ENCODE measurements around the gene CCDC141.
"Not testable (repeated sequence)": the region's sequence is repeated elsewhere in the genome, so short reads cannot be mapped to it uniquely, and the experiment has no call there.

Gene CCDC141

GRCh38 chr2:179037807-179038206, 12.1 kb downstream of the CCDC141 start:
- DNase-seq = no peak

- no peak for DNase-seq
Measured at GRCh38 chr2:179036353-179036905, 13.5 kb downstream of the CCDC141 start.

GRCh38 chr2:179031731-179032408, 18.1 kb downstream of the CCDC141 start:
- peak; percentile 74 to 78 for DNase-seq

- peak; percentile 43 to 56 for DNase-seq
Measured at GRCh38 chr2:179024445-179024844, 25.5 kb downstream of the CCDC141 start.

GRCh38 chr2:179022685-179023084, 27.3 kb downstream of the CCDC141 start:
- DNase-seq = no peak

- DNase-seq = no peak
Measured at GRCh38 chr2:179021258-179021657, 28.7 kb downstream of the CCDC141 start.

- DNase-seq = peak; percentile 48 to 66
Measured at GRCh38 chr2:179020156-179020750, 29.7 kb downstream of the CCDC141 start.

DNA sequence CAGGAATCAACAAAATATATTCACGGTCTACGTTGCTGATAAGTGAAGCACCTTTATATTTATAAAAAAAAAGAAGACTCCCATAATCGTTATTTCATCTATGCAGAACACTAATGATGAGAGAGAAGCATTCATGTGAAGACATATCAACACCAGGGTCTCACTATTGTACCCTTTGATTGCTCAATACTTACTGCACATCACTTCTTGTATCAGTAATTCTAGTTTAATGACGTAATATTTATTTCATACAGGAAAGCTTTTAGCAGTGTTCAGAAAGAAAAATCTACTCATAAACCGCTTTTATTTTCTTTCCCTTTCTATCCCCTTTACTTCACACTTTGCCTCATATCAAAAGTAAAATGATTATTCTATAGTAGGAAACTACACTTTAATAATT, 30.7 kb downstream of the CCDC141 start:
- no peak for DNase-seq

GRCh38 chr2:179017773-179018357, 32.1 kb downstream of the CCDC141 start:
- peak; percentile 76 to 84 for DNase-seq

DNA sequence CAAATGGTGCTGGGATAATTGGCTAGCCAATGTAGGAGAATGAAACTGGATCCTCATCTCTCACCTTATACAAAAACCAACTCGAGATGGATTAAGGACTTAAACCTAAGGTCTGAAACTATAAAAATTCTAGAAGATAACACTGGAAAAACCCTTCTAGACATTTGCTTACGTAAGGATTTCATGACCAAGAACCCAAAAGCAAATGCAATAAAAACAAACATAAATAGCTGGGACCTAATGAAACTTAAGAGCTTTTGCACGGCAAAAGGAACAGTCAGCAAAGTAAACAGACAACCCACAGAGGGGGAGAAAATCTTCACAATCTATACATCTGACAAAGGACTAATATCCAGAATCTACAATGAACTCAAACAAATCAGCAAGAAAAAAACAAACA, 35.7 kb downstream of the CCDC141 start:
- not testable (repeated sequence) for DNase-seq

DNA sequence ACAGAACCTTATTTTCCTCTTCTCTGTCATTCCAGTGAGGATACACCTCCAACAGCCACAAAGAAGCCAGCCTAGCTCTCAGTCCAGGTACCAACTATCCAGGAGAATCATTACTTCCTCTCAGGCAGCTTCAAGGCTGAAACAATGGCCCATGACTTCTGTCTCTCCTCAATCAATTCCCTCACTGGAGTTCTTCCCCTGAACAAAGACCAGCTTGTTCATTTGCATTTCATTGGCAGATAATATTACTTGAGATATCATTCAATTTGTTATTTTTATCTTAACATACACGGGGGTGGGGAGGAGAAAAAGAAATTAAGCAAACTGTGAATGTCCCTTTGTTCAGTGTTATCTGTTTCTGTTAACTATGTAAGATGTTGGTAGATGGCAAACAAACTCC, 44.0 kb downstream of the CCDC141 start:
- DNase-seq = no peak

- DNase-seq = no peak
Measured at GRCh38 chr2:178999476-178999875, 50.5 kb downstream of the CCDC141 start.

DNA sequence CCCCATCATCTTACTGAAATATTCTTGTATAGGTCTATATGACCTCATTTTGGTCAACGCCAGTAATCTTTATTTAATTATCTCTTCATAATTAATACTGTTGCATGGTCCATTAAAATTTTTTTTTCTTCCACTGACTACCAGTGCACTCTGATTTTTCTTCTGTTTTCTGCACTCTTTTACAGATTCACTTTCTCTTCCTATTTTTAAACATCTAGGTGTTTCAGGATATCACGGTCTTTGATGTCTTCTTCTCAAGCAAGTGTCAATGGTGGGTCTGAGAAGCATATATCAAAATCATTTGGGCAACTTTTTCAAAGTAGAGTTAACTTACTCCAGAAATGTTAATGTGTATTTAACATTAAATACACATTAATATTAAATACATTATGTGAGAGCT, 51.4 kb downstream of the CCDC141 start:
- DNase-seq = no peak

DNA sequence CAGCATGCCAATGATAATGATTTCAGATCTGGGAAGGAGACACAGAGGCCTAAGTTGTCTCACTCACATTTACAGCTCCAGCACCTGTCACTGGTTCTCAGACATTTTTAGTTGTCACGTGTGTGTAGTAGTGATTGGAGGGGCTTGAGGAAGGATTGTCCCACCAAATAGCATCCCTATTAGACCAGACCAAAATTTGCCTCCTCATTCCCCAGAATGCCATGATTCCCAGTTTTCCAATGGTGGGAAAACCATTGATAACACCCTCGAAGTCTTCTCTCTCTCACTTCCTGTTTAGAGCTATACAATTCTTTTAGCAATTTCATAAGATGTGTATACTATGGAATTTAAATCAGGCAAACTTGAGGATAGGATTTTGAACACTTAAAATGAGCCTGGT, 52.5 kb downstream of the CCDC141 start:
- no peak for DNase-seq

DNA sequence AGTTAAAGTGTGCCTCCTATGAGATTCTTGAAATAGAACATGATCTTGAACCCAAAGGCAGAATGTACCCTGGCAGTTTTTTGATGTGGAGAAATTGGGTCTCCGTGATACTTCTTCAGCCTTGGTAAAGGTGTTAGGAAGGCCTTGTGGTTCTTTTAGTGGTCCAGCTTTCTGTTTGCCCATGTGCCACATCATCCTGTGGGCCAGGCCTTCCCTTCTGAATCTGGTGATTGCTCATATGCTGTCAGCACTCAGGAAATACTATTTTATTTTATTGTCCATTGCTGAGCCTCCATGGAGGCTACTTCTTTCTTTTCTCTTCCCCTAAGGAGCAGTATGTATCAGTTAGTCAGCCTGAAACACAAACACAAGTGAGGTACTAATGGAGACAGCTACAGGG, 52.9 kb downstream of the CCDC141 start:
- no peak for DNase-seq

DNA sequence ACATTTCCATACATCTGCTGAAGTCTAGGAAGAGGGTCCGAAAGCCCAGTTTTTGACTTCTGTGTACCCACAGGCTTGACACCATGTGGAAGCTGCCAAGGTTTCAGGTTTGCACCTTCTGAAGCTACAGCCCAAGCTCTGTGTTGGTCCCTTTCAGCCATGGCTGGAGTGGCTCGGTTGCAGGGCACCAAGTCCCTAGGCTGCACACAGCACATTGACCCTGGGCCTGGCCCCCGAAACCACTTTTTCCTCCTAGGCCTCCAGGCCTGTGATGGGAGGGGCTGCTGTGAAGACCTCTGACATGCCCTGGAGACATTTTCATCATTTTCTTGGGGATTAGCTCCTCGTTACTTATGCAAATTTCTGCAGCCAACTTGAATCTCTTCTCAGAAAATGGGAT, 55.7 kb downstream of the CCDC141 start:
- no peak for DNase-seq

- no peak for DNase-seq
Measured at GRCh38 chr2:178993788-178994187, 56.1 kb downstream of the CCDC141 start.

DNA sequence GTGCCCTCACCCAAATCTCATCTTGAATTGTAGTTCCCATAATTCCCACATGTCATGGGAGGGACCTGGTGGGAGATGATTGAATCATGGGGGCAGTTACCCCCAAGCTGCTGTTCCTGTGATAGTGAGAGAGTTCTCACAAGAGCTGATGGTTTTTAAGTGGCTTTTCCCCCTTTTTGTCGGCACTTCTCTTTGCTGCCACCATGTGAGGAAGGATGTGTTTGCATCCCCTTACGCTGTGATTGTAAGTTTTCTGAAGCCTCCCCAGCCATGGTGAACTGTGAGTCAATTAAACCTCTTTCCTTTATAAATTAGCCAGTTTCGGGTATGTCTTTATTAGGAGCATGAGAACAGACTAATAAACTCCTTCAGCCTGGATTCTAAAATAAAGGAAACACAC, 57.2 kb downstream of the CCDC141 start:
- DNase-seq = not testable (repeated sequence)

DNA sequence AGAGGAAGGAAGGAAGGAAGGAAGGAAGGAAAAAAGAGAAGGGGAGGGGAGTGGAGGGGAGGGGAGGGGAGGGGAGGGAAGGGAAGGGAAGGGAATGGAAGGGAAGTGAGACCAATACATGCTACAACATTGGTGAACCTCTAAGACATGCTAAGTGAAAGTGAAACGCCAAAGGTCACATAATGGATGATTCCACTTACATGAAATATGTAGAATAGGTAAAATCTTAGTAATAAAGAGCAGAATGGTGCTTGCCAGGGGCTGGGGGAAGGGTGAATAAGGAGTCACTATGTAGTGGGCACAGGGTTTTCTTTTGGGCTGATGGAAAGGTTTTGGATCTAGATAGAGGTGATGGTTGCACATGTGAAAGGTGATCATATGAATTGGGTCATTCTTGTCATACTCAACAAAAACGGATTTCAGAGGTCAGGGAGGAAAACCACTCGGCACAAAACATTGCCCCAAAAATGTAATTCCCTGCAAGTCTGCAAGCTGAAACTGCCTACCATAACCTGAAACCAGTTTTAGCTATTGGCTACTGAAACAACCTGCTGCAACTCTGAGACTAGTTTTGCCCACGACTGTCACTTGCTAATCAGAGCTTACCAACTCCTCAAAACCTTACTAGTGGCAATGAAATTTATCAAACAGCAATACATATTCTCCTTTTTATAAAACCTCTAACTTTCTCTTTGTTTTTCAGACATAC, 59.2 kb downstream of the CCDC141 start:
- DNase-seq = no peak

DNA sequence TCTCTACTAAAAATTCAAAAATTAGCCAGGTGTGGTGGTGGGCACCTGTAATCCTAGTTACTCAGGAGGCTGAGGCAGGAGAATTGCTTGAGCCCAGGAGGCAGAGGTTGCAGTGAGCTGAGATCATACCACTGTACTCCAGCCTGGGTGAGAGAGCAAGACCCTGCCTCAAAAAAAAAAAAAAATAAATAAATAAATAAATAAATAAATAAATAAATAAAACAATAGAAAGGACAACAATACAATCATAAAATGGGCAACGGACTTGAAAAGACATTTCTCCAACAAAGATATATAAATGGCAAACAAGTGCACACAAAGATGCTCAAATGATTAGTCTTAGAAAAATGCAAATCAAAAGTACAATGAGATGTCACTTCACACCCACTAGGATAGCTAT, 60.5 kb downstream of the CCDC141 start:
- not testable (repeated sequence) for DNase-seq

- DNase-seq = not testable (repeated sequence)
Measured at GRCh38 chr2:178982652-178983051, 67.3 kb downstream of the CCDC141 start.

DNA sequence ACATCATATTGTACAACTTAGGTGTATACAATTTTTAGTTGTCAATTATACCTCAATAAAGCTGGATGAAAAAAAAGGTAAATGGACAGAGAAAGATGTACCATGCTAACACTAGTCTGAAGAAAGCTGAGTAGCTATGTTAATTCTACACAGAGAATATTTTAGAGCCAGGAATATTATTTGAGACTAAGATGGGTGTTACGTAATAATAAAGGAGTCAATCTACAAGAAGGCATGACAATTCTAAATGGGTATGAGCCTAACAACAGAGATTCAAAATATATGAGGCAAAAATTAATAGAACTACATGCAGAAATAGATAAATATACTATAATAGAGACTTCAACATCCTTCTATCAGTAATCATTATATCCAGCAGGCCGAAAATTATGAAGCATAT, 69.1 kb downstream of the CCDC141 start:
- DNase-seq = no peak

DNA sequence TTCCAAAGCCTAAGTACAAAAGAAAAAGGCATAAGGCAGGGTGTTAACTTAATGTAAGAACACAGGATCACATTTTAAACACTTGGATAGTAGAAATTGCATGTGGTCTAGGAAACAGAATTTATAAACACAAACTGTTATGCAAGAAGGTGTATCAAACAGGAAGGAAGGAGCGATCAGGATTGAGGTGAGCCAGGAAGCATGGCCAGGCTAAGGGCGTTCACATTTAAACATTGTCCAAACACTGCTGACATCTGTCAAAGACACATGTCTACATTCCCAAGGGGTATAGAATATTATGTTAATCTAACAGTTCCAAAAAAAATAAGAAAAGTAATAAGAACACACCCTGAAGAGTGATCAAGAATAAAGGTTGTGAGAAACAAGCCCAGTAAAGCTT, 71.3 kb downstream of the CCDC141 start:
- no peak for DNase-seq

GRCh38 chr2:178976351-178976750, 73.6 kb downstream of the CCDC141 start:
- DNase-seq = no peak

Measured in Kasumi-1 (cell line).